OCI-LY3 (cell line): ENCODE data around the gene DNASE1L1.
A peak's percentile ranks its signal among the peaks of the same experiment; 100 is the strongest.
"Not testable (repeated sequence)": the region's sequence is repeated elsewhere in the genome, so short reads cannot be mapped to it uniquely, and the experiment has no call there.

Source experiments
- H2AFZ ChIP-seq: fragments of 200-600, 300-600 bp; shearing (Covaris generic); 2 replicates; pipeline ENCODE4 v1.6.0; 2014; ENCODE audit warnings: antibody characterized with exemption, low read depth, low read length
- H3K27ac ChIP-seq: fragments of 200-600, 300-600 bp; sonication (generic); 2 replicates; pipeline ENCODE4 v1.5.1; 2014; ENCODE audit warnings: mild to moderate bottlenecking, low read length, moderate library complexity, mixed read lengths
- H3K27me3 ChIP-seq: fragments of 200-600, 300-600 bp; sonication (generic); 2 replicates; pipeline ENCODE4 v1.6.1; 2014; ENCODE audit warnings: low read depth, low read length, mixed read lengths
- H3K36me3 ChIP-seq: fragments of 200-600, 300-600 bp; sonication (generic); replicated peaks from 2 replicates; pipeline ENCODE3; 2014; ENCODE audit warnings: low read depth, low read length, mixed read lengths
- H3K4me1 ChIP-seq: fragments of 300-600, 200-600 bp; sonication (generic); 2 replicates; pipeline ENCODE4 v1.6.1; 2014; ENCODE audit warnings: low read length, mixed read lengths
- H3K4me2 ChIP-seq: fragments of 200-600, 300-600 bp; sonication (generic); 2 replicates; pipeline ENCODE4 v1.6.1; 2014; ENCODE audit warnings: low read length, mixed read lengths
- H3K4me3 ChIP-seq: fragments of 300-600, 200-600 bp; sonication (generic); 2 replicates; pipeline ENCODE4 v1.5.1; 2014; ENCODE audit warnings: antibody characterized with exemption, mild to moderate bottlenecking, low read length, moderate library complexity
- H3K79me2 ChIP-seq: fragments of 300-600, 200-600 bp; shearing (Covaris generic); 2 replicates; pipeline ENCODE4 v1.6.1; 2014; ENCODE audit warnings: mild to moderate bottlenecking, low read length, mixed read lengths
- H3K9ac ChIP-seq: fragments of 300-600, 200-600 bp; shearing (Covaris generic); 2 replicates; pipeline ENCODE4 v1.6.0; 2014; ENCODE audit warnings: mild to moderate bottlenecking, low read length, moderate library complexity
- H3K9me3 ChIP-seq: fragments of 200-600, 300-600 bp; shearing (Covaris generic); 2 replicates; pipeline ENCODE4 v1.6.1; 2014; ENCODE audit warnings: low read length, mixed read lengths; ENCODE audit not compliant: insufficient read depth
- H4K20me1 ChIP-seq: fragments of 200-600, 300-600 bp; sonication (generic); 2 replicates; pipeline ENCODE4 v1.6.1; 2016; ENCODE audit warnings: low read length, mixed read lengths; ENCODE audit not compliant: insufficient read depth
- CTCF ChIP-seq: fragments of 200-600, 300-600 bp; sonication (generic); IDR thresholded peaks from 2 replicates; pipeline ENCODE4 v1.5.1; 2014; ENCODE audit warnings: antibody characterized with exemption, low read length, low read depth
- EZH2phosphoT487 ChIP-seq: fragments of 200-600 bp; shearing (Covaris generic); IDR thresholded peaks from 2 replicates; pipeline ENCODE4 v1.6.1; 2018; ENCODE audit warnings: antibody characterized with exemption, mixed run types, low read depth

DNASE1L1 gene

GRCh38 chrX:154397888-154398667 is 11.0 kb downstream of the DNASE1L1 start, which contains the start of gene RPL10:
TSS of gene RPL10 (plus strand) at chrX:154398377. CDS start at chrX:154398520, 143 bp downstream.
- Histone ChIP-seq H3K4me3 (peak within 1 kb of the TSS; percentile 92), H3K9me3 (no peaks in the 10 kb centered on the region), H3K4me1 (peaks cover 11% of the 10 kb centered on the region), H3K4me2 (peak within 1 kb of the TSS; percentile 100), H3K9ac (peak within 1 kb of the TSS; percentile 97), H2AFZ (no peak within 1 kb of the TSS), H3K27ac (peak within 1 kb of the TSS; percentile 92), H4K20me1 (peaks cover 11% of the 10 kb centered on the region; the same call in 1 of the 2 replicates), H3K27me3 (no peaks in the 10 kb centered on the region), H3K79me2 (peaks cover 26% of the 10 kb centered on the region), H3K36me3 (peaks cover 27% of the 10 kb centered on the region)
- TF ChIP-seq EZH2phosphoT487 (no peak), CTCF (no peak)

DNA sequence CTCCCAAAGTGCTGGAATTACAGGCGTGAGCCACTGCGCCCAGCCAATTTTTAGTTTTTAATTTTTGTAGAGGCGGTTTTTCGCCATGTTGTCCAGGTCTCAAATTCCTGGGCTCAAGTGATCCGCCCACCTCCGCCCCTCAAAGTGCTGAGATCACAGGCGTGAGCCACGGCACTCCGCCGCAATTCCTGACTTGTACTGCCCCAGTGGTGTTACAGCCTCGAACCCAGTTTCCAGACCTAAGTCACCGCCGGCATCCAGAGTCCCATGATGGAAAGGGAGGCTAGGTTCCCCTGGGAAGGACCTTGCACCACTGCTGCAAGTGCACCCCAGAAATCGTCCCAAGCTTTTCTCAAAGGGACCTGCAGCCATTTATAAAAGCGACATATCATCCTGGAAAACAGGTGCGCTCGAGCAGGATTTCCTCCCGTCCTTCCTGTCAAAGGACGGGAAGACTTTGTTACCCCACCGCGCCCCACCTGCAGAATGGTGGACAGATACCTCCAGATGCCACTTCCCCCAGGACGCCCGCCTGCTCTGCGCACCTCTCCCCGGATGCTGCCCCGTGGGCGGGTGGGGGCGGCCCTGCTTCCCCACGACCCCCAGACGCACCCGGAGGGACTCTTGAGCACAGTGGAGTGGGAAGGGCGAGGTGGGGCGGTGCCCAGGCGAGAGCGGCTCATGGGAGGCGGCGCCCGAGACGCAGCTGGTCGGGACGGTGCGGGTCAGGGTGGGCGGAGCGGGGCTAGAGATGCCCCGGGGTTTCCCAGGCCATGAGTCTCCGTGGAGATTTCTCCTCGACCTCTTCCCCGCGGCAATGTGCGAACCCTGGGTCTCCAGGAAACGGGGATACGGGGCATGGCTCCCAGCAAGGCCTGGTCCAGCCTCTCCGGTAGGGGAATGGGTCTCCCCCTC is 11.8 kb downstream of the DNASE1L1 start:
- Histone ChIP-seq H3K27me3 (no peaks in the 10 kb centered on the region), H3K9ac (peak overlapping the region; percentile 95), H3K27ac (peak overlapping the region; percentile 92), H4K20me1 (peaks cover 11% of the 10 kb centered on the region; the same call in 1 of the 2 replicates), H3K4me1 (peaks cover 11% of the 10 kb centered on the region), H3K9me3 (no peaks in the 10 kb centered on the region), H3K36me3 (peaks cover 27% of the 10 kb centered on the region), H3K4me2 (peak overlapping the region; percentile 87), H3K4me3 (peak overlapping the region; percentile 92), H3K79me2 (peaks cover 26% of the 10 kb centered on the region), H2AFZ (no peak overlapping the region)
- no peak for TF ChIP-seq EZH2phosphoT487
- TF ChIP-seq CTCF = no peak

DNA sequence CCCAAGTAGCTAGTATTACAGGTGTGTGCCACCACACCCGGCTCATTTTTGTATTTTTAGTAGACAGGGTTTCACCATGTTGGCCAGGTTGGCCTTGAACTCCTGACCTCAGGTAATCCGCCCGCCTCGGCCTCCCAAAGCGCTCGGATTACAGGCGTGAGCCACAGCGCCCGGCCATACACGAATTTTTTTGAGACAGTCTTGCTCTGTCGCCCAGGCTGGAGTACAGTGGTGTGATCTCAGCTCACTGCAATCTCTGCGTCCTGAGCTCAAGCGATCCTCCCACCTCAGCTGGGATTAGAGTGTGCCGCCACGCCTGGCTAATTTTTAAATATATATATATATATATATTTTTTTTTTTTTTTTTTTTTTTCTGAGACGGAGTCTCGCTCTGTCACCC is 12.7 kb downstream of the DNASE1L1 start:
- H4K20me1 ChIP-seq, H3K9me3 ChIP-seq, H3K27ac ChIP-seq, H3K27me3 ChIP-seq, H3K9ac ChIP-seq, H3K4me3 ChIP-seq, H2AFZ ChIP-seq, H3K4me2 ChIP-seq: not testable (repeated sequence)
- H3K36me3 ChIP-seq = peaks cover 26% of the 10 kb centered on the region
- H3K4me1 ChIP-seq = peaks cover 11% of the 10 kb centered on the region
- H3K79me2 ChIP-seq = peaks cover 26% of the 10 kb centered on the region

DNA sequence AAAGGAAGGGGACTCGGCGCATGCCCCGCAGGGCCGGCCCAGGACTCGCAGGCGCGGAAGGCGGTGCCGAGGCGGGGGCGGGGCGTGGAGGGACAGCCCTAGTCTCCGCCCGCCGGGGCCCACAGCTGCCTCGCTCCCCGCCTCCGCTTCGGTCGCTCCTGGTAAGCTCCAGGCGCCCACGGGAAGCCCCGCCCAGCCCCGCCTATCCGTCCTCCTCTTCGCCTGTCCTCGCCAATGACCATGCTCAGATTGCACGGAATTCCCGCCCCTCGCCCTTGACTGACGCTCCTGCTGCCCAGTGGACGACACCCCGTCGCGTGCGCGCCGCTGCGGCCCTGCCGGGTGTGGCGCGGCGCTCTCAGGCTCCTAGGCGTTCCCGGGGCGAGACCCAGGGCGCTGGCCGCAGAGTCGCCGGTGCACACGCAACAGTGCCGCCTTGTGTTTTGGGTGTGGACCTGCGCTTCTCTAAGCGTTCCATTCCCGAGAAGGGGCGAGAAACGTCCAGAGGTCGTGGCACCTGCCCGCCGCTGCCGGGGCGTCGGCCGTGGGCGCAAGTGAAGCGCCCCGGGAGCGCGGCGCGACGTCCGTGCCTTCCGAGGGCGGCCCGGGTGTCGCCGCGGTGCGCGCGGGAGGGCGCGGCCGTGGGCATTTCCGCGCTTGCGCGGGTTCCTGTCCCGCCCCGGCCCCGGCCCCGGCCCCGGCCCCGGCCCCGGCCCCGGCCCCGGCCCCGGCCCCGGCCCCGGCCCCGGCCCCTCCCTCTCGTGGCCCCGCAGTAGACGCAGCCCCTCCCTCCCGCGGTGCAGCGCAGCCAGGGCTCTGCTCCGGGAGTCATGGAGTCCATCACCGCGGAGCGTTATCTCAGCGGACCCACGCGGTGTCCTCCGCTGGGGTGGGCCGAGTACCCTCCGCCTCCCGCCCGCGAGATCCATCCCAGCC is 19.0 kb downstream of the DNASE1L1 start:
- H3K79me2 ChIP-seq, H3K9me3 ChIP-seq, H3K27ac ChIP-seq, H3K4me1 ChIP-seq, H4K20me1 ChIP-seq, H3K9ac ChIP-seq, H3K4me2 ChIP-seq, H3K36me3 ChIP-seq, H3K27me3 ChIP-seq, H2AFZ ChIP-seq, H3K4me3 ChIP-seq: not testable (repeated sequence)

DNA sequence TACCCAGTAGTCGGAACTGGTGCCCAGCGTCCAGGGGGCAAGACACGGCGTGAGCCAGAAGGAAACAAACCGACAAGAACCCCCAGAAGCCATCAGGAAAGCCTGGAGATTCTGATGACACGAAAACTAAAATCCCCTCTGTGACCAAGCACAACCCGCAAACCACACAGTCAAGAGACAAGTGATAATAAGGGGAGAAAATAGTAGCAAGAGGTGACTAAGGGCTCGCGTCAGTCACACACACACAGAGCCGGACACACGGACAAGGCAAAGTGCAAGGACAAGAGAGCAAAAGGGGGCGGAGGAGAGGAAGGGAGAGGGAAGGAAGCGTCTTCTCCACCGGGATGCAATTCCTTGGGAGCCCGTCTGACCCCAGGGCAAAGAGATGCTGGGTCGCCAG is 20.4 kb downstream of the DNASE1L1 start:
- not testable (repeated sequence) for H3K27ac ChIP-seq, H3K4me2 ChIP-seq, H4K20me1 ChIP-seq, H3K4me1 ChIP-seq, H3K9ac ChIP-seq, H3K79me2 ChIP-seq, H2AFZ ChIP-seq, H3K27me3 ChIP-seq, H3K4me3 ChIP-seq, H3K36me3 ChIP-seq, H3K9me3 ChIP-seq

- not testable (repeated sequence) for H3K9ac ChIP-seq, H3K9me3 ChIP-seq, H4K20me1 ChIP-seq, H2AFZ ChIP-seq, H3K27ac ChIP-seq, H3K79me2 ChIP-seq, H3K4me1 ChIP-seq, H3K4me3 ChIP-seq, H3K27me3 ChIP-seq, H3K4me2 ChIP-seq, H3K36me3 ChIP-seq
Measured at GRCh38 chrX:154388094-154388493, 21.0 kb downstream of the DNASE1L1 start.
